Testis (tissue), 3 donors: ENCODE measurements around the gene LHX4. TPM values are rescaled to one million over a fixed set of nuclear protein-coding genes. Genes with fewer than 3 reads are reported as not detected.

Experiments used
- DNase-seq: peaks from one replicate; pipeline ENCODE4 v3.0.0-alpha.2; 2019
- H3K27ac ChIP-seq, 2 donors: fragments of 200-600 bp; sonication (generic); one replicate each; pipeline ENCODE4 v1.5.1; 2019
- H3K27me3 ChIP-seq: fragments of 200-600 bp; sonication (generic); one replicate; pipeline ENCODE4 v1.5.1; 2019
- H3K36me3 ChIP-seq: fragments of 200-600 bp; sonication (generic); one replicate; pipeline ENCODE4 v1.5.1; 2017; ENCODE audit warnings: low read depth; ENCODE audit errors: missing control alignments
- H3K4me1 ChIP-seq: fragments of 200-600 bp; sonication (generic); one replicate; pipeline ENCODE4 v1.5.1; 2019
- H3K4me3 ChIP-seq, 2 donors: fragments of 200-600 bp; sonication (generic); one replicate each; pipeline ENCODE4 v1.5.1; 2017 to 2019
- H3K9me3 ChIP-seq: fragments of 200-600 bp; sonication (generic); one replicate; pipeline ENCODE4 v1.5.1; 2017
- POLR2A ChIP-seq: fragments of 450-650 bp; IDR thresholded peaks from one replicate; pipeline ENCODE4 v1.6.1; 2017; ENCODE audit warnings: antibody characterized with exemption, mild to moderate bottlenecking, moderate library complexity
- WGBS, 2 donors: methylation state at CpG; one replicate each; pipeline ENCODE4 v1.1.5; 2018; 5-methylcytosine and 5-hydroxymethylcytosine counted together
- intact Hi-C: fragments of 100-400 bp; cut with DNase I; formaldehyde crosslinking; loops from one replicate; pipeline ENCODE4 v1.15.1; 2023; ENCODE audit warnings: low total_unique reads
- polyA plus RNA-seq: library from polyadenylated mRNA; stranded (reverse); fragments of 350-450 nt; fragmentation: Illumina TruSeq; extraction: RNeasy Lipid Tissue Mini Kit (QIAGEN cat#74804); gene quantifications from one replicate; pipeline ENCODE4 v1.2.3, GENCODE V29; 2014; ENCODE audit warnings: low read depth, low replicate concordance; ENCODE audit not compliant: insufficient read depth
- total RNA-seq, 2 donors: library from RNA; depleted of rRNA; stranded (reverse); fragments of >200 nt; gene quantifications; one replicate each; pipeline ENCODE4 v1.2.3, GENCODE V29; 2016
- TF ChIP-seq, protein P1 (sequence below), 3 experiments: fragments of 450-650 bp in 2 of 3; fragments of 200-600 bp in 1 of 3; sonication (generic) in 1 of 3; IDR thresholded peaks; one replicate each; pipeline ENCODE4 v1.5.1; 2016 to 2019; ENCODE audit warnings: antibody characterized with exemption in 3 of 3, mild to moderate bottlenecking in 2 of 3, moderate library complexity in 1 of 3

The LHX4 gene
- total and polyA plus RNA-seq, 3 donors from 2014 or later: 0.63 to 5.2 (median 1.3) TPM

- no peaks in the 10 kb centered on the region for H3K36me3 ChIP-seq
- WGBS, 2 donors: 0 to 6% methylated on average over 4 to 14 of the region's 14 CpGs
- H3K27ac ChIP-seq: no peak overlapping the region
- no peaks in the 10 kb centered on the region for H3K9me3 ChIP-seq
- DNase-seq: no peak
- intact Hi-C loops: no loop called here
- TF ChIP-seq, protein P1, sequence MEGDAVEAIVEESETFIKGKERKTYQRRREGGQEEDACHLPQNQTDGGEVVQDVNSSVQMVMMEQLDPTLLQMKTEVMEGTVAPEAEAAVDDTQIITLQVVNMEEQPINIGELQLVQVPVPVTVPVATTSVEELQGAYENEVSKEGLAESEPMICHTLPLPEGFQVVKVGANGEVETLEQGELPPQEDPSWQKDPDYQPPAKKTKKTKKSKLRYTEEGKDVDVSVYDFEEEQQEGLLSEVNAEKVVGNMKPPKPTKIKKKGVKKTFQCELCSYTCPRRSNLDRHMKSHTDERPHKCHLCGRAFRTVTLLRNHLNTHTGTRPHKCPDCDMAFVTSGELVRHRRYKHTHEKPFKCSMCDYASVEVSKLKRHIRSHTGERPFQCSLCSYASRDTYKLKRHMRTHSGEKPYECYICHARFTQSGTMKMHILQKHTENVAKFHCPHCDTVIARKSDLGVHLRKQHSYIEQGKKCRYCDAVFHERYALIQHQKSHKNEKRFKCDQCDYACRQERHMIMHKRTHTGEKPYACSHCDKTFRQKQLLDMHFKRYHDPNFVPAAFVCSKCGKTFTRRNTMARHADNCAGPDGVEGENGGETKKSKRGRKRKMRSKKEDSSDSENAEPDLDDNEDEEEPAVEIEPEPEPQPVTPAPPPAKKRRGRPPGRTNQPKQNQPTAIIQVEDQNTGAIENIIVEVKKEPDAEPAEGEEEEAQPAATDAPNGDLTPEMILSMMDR (IDR thresholded peaks at IDR 0.05): no peak
- peak overlapping the region in 1 of 2 donors; percentile 68 for H3K4me3 ChIP-seq
- no peaks in the 10 kb centered on the region for H3K27me3 ChIP-seq
- H3K4me1 ChIP-seq: peaks cover 19% of the 10 kb centered on the region
These were observed 1.9 kb downstream of the LHX4 start for GRCh38 chr1:180231936-180232335.

GRCh38 chr1:180232521-180233043 lies 2.5 kb downstream of the LHX4 start:
- Histone ChIP-seq H3K36me3 (no peaks in the 10 kb centered on the region), H3K4me3 (no peak overlapping the region), H3K4me1 (peaks cover 19% of the 10 kb centered on the region), H3K9me3 (no peaks in the 10 kb centered on the region), H3K27me3 (no peaks in the 10 kb centered on the region), H3K27ac (no peak overlapping the region)
- TF ChIP-seq POLR2A: no peak
- TF ChIP-seq, protein P1 (IDR thresholded peaks at IDR 0.05): no peak
- no peak for DNase-seq
- intact Hi-C loops: no loop called here
- 7 to 14% methylated on average over 9 to 11 of the region's 11 CpGs for WGBS, 2 donors

- Histone ChIP-seq H3K36me3 (no peaks in the 10 kb centered on the region), H3K27ac (no peak overlapping the region), H3K27me3 (no peaks in the 10 kb centered on the region), H3K4me3 (peak overlapping the region in 1 of 2 donors; percentile 4), H3K4me1 (peaks cover 19% of the 10 kb centered on the region), H3K9me3 (no peaks in the 10 kb centered on the region)
- no peak for DNase-seq
- 4 to 6% methylated on average over 47 to 70 of the region's 71 CpGs for WGBS, 2 donors
- TF ChIP-seq, protein P1 (IDR thresholded peaks at IDR 0.05): no peak
- no peak for TF ChIP-seq POLR2A
- intact Hi-C loops: no loop called here
These were observed 3.3 kb downstream of the LHX4 start for GRCh38 chr1:180233191-180234011.

DNA sequence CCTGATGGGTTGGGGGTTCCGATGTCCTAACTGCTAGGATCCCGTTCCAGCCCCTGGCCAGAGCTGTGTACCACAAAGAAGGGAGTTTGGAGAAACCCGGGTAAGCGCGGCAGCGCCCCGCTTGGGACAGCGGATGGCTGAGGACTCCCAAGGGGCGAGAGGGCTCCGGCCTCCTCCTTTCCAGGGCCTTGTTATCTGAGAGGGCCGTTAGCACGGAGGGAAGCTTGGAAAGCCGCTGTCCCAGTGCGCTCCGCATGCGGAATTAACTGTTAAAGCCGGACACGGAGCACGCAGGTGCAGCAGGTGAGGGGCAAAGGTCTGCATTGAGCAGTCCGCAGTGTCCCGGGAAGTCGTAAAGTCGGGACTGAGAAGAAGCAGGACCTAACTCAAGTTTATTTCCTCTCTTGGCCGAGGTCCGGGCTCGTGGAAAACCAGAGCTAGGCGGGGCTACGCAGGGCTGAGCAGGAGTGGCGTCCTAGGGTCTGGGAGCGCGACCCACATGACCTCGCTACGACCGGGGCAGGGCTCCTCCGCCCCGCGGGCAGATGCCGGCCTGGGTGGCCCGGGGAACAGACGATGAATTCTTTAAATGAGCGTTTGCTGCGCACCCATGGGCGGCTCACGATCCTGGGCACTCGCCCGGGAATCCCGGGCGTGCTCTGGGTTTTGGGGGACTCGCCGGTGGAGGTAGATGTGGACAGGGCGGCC lies 4.5 kb downstream of the LHX4 start:
- no peak overlapping the region for H3K4me3 ChIP-seq
- no peak overlapping the region for H3K27ac ChIP-seq
- H3K36me3 ChIP-seq: no peaks in the 10 kb centered on the region
- DNase-seq: no peak
- H3K27me3 ChIP-seq: peaks cover 3% of the 10 kb centered on the region
- TF ChIP-seq, protein P1 (IDR thresholded peaks at IDR 0.05): no peak
- TF ChIP-seq POLR2A: no peak
- WGBS, 2 donors: 5 to 11% methylated on average over 21 to 51 of the region's 51 CpGs
- H3K9me3 ChIP-seq: no peaks in the 10 kb centered on the region
- intact Hi-C loops: no loop called here
- peaks cover 15% of the 10 kb centered on the region for H3K4me1 ChIP-seq
